Mesenchymal stem cell (in vitro differentiated cells and primary cell): Measurements from ENCODE around the gene PLSCR4.

ENCODE experiments used
- DNase-seq: peaks from one replicate; pipeline ENCODE4 v3.0.0-alpha.2; 2013
- H2AFZ ChIP-seq: one replicate; pipeline ENCODE4 v1.6.1; 2013; ENCODE audit warnings: low read depth, mild to moderate bottlenecking, control low read depth, inconsistent platforms, low read length, moderate library complexity
- H2AK5ac ChIP-seq: 2 replicates; pipeline ENCODE4 v1.6.1; 2013; ENCODE audit warnings: low read length, moderate library complexity, mild to moderate bottlenecking, inconsistent platforms; ENCODE audit not compliant: severe bottlenecking
- H2BK120ac ChIP-seq: one replicate; pipeline ENCODE4 v1.6.1; 2013; ENCODE audit warnings: low read depth, mild to moderate bottlenecking, inconsistent platforms, low read length, moderate library complexity
- H2BK12ac ChIP-seq, 2 experiments: one replicate each; pipeline ENCODE4 v1.6.1; 2013; ENCODE audit warnings: inconsistent platforms in 2 of 2, low read length in 2 of 2, mild to moderate bottlenecking in 2 of 2, moderate library complexity in 2 of 2, control low read depth in 1 of 2
- H2BK15ac ChIP-seq: one replicate; pipeline ENCODE4 v1.6.1; 2013; ENCODE audit warnings: mild to moderate bottlenecking, low read depth, inconsistent platforms; ENCODE audit not compliant: poor library complexity, severe bottlenecking
- H2BK5ac ChIP-seq: 2 replicates; pipeline ENCODE4 v1.6.1; 2013; ENCODE audit warnings: low read depth, mild to moderate bottlenecking, low read length, control low read depth, inconsistent platforms; ENCODE audit not compliant: poor library complexity, severe bottlenecking
- H3K14ac ChIP-seq, 2 experiments: one replicate each; pipeline ENCODE4 v1.6.1; 2013; ENCODE audit warnings: inconsistent platforms in 2 of 2, low read length in 2 of 2, control low read depth in 1 of 2, mild to moderate bottlenecking in 1 of 2, moderate library complexity in 1 of 2
- H3K18ac ChIP-seq, 2 experiments: one replicate each; pipeline ENCODE4 v1.6.1; 2013; ENCODE audit warnings: inconsistent platforms in 2 of 2, low read length in 2 of 2, control low read depth in 1 of 2, low read depth in 1 of 2, mild to moderate bottlenecking in 1 of 2
- H3K23ac ChIP-seq, 2 experiments: one replicate each; pipeline ENCODE4 v1.6.1; 2013; ENCODE audit warnings: inconsistent platforms in 2 of 2, low read length in 2 of 2, mild to moderate bottlenecking in 2 of 2, moderate library complexity in 2 of 2, control low read depth in 1 of 2
- H3K27ac ChIP-seq: 2 replicates; pipeline ENCODE4 v1.5.1; 2013; ENCODE audit warnings: mild to moderate bottlenecking, moderate library complexity, low read length, control low read depth, inconsistent platforms; ENCODE audit not compliant: poor library complexity, severe bottlenecking
- H3K27me3 ChIP-seq, 2 experiments: 2 replicates each; pipeline versions ENCODE4 v1.6.1 to v1.7.0; 2013; ENCODE audit warnings: low read length in 2 of 2, mild to moderate bottlenecking in 2 of 2, moderate library complexity in 2 of 2, control low read depth in 1 of 2, inconsistent platforms in 1 of 2; ENCODE audit not compliant: control insufficient read depth in 1 of 2, insufficient read depth in 1 of 2
- H3K36me3 ChIP-seq, 2 experiments: 2 replicates each; pipeline versions ENCODE4 v1.6.1 to v1.7.0; 2013; ENCODE audit warnings: low read length in 2 of 2, control low read depth in 1 of 2, inconsistent platforms in 1 of 2, low read depth in 1 of 2, mild to moderate bottlenecking in 1 of 2; ENCODE audit not compliant: insufficient read depth in 2 of 2, control insufficient read depth in 1 of 2
- H3K4ac ChIP-seq, 2 experiments: one replicate each; pipeline ENCODE4 v1.6.1; 2013; ENCODE audit warnings: inconsistent platforms in 2 of 2, low read length in 2 of 2, mild to moderate bottlenecking in 2 of 2, moderate library complexity in 2 of 2, control low read depth in 1 of 2, low read depth in 1 of 2
- H3K4me1 ChIP-seq: 2 replicates; pipeline ENCODE4 v1.6.1; 2013; ENCODE audit warnings: low read depth, low read length, control low read depth; ENCODE audit not compliant: control insufficient read depth, insufficient read depth
- H3K4me2 ChIP-seq: 2 replicates; pipeline ENCODE4 v1.6.1; 2013; ENCODE audit warnings: low read length, mild to moderate bottlenecking, inconsistent platforms; ENCODE audit not compliant: poor library complexity, severe bottlenecking
- H3K4me3 ChIP-seq, 2 experiments: 2 replicates each; pipeline versions ENCODE4 v1.5.1 to v1.7.0; 2013; ENCODE audit warnings: low read length in 2 of 2, mild to moderate bottlenecking in 2 of 2, control low read depth in 1 of 2, low read depth in 1 of 2; ENCODE audit not compliant: insufficient read depth in 1 of 2
- H3K79me1 ChIP-seq: replicated peaks from 2 replicates; pipeline ENCODE4 v1.6.1; 2013; ENCODE audit warnings: mild to moderate bottlenecking, control low read depth, low read length, inconsistent platforms; ENCODE audit not compliant: poor library complexity, severe bottlenecking
- H3K9ac ChIP-seq: 2 replicates; pipeline ENCODE4 v1.7.0; 2013; ENCODE audit warnings: mild to moderate bottlenecking, low read length, moderate library complexity
- H3K9me3 ChIP-seq: 2 replicates; pipeline ENCODE4 v1.7.0; 2013; ENCODE audit warnings: mild to moderate bottlenecking, low read length; ENCODE audit not compliant: control insufficient read depth
- H4K8ac ChIP-seq: one replicate; pipeline ENCODE4 v1.6.1; 2013; ENCODE audit warnings: inconsistent platforms, mild to moderate bottlenecking, low read length, moderate library complexity
- H4K91ac ChIP-seq: one replicate; pipeline ENCODE4 v1.6.1; 2013; ENCODE audit warnings: mild to moderate bottlenecking, low read length, inconsistent platforms
- WGBS: methylation state at CpG from one replicate; pipeline ENCODE4 v1.1.7; 2013; ENCODE audit warnings: mixed read lengths; 5-methylcytosine and 5-hydroxymethylcytosine counted together

PLSCR4 gene

GRCh38 chr3:146153429-146153828, 97.5 kb downstream of the PLSCR4 start:
- Histone ChIP-seq H3K9me3 (no peaks in the 10 kb centered on the region), H3K27ac (peak overlapping the region; percentile 95), H2BK15ac (no peak overlapping the region), H3K79me1 (peaks cover 6% of the 10 kb centered on the region), H3K4me2 (peak overlapping the region; percentile 16), H3K27me3 (no peaks in the 10 kb centered on the region), H3K36me3 (peaks cover 0 to 6% of the 10 kb centered on the region in 2 experiments), H4K91ac (no peak overlapping the region), H2BK5ac (no peak overlapping the region), H3K9ac (no peak overlapping the region), H2BK12ac (no peak overlapping the region), H3K4me3 (no peak overlapping the region), H2AFZ (no peak overlapping the region), H3K18ac (peak overlapping the region in 1 of 2 experiments; percentile 21), H3K4ac (no peak overlapping the region), H2AK5ac (peak overlapping the region; percentile 78), H3K23ac (no peak overlapping the region), H3K14ac (no peak overlapping the region), H4K8ac (no peak overlapping the region), H3K4me1 (peaks cover 10% of the 10 kb centered on the region), H2BK120ac (peak overlapping the region; percentile 61)
- WGBS: 93% methylated on average over 1 of the region's 4 CpGs
- DNase-seq: no peak

- WGBS: 77% methylated on average over 5 of the region's 6 CpGs
- peaks cover 10% of the 10 kb centered on the region for H3K4me1 ChIP-seq
These were observed 98.1 kb downstream of the PLSCR4 start for GRCh38 chr3:146152834-146153233.

GRCh38 chr3:146148468-146148931, 102.4 kb downstream of the PLSCR4 start:
- Histone ChIP-seq H2BK12ac (no peak overlapping the region), H3K79me1 (peaks cover 16% of the 10 kb centered on the region), H2BK15ac (no peak overlapping the region), H4K91ac (no peak overlapping the region), H2BK120ac (no peak overlapping the region), H2AK5ac (no peak overlapping the region), H2BK5ac (no peak overlapping the region), H3K23ac (no peak overlapping the region), H2AFZ (no peak overlapping the region), H3K18ac (no peak overlapping the region), H3K4me2 (no peak overlapping the region), H3K14ac (no peak overlapping the region), H4K8ac (no peak overlapping the region), H3K9me3 (no peaks in the 10 kb centered on the region), H3K27ac (no peak overlapping the region), H3K4me1 (peaks cover 9% of the 10 kb centered on the region), H3K27me3 (no peaks in the 10 kb centered on the region), H3K9ac (peak overlapping the region; percentile 25), H3K36me3 (peaks cover 0 to 6% of the 10 kb centered on the region in 2 experiments), H3K4me3 (no peak overlapping the region), H3K4ac (no peak overlapping the region)
- 71% methylated on average over 1 of the region's 1 CpG for WGBS
- peak; percentile 42 for DNase-seq

More at GRCh38 chr3:146152834-146153233, 98.1 kb downstream of the PLSCR4 start:
- Histone ChIP-seq H3K9ac (no peak overlapping the region), H4K8ac (peak overlapping the region; percentile 77), H2AK5ac (no peak overlapping the region), H3K9me3 (no peaks in the 10 kb centered on the region), H3K23ac (no peak overlapping the region), H3K27ac (peak overlapping the region; percentile 95), H2BK12ac (peak overlapping the region in 1 of 2 experiments; percentile 52), H4K91ac (no peak overlapping the region), H2BK15ac (no peak overlapping the region), H3K18ac (peak overlapping the region in 1 of 2 experiments; percentile 66), H3K14ac (no peak overlapping the region), H2BK120ac (no peak overlapping the region), H2AFZ (no peak overlapping the region), H3K4me2 (peak overlapping the region; percentile 79), H3K4ac (peak overlapping the region in 1 of 2 experiments; percentile 67), H3K36me3 (peaks cover 0 to 6% of the 10 kb centered on the region in 2 experiments), H3K4me3 (no peak overlapping the region), H3K79me1 (peaks cover 6% of the 10 kb centered on the region), H2BK5ac (peak overlapping the region; percentile 73), H3K27me3 (no peaks in the 10 kb centered on the region)
- peak; percentile 76 for DNase-seq

- no peak for DNase-seq
- Histone ChIP-seq H2AK5ac (no peak overlapping the region), H3K4me2 (no peak overlapping the region), H3K36me3 (no peaks in the 10 kb centered on the region), H3K4me3 (no peak overlapping the region), H3K4me1 (peaks cover 1% of the 10 kb centered on the region), H3K27me3 (no peaks in the 10 kb centered on the region), H3K18ac (no peak overlapping the region), H3K9me3 (no peaks in the 10 kb centered on the region), H3K14ac (no peak overlapping the region), H2BK12ac (no peak overlapping the region), H3K4ac (no peak overlapping the region), H3K23ac (no peak overlapping the region), H4K8ac (no peak overlapping the region), H3K79me1 (peaks cover 15% of the 10 kb centered on the region), H2BK15ac (no peak overlapping the region), H2BK120ac (no peak overlapping the region), H3K27ac (no peak overlapping the region), H2AFZ (no peak overlapping the region), H2BK5ac (no peak overlapping the region), H3K9ac (no peak overlapping the region), H4K91ac (no peak overlapping the region)
- WGBS: no CpG with 5 or more reads among the region's 1 CpG
These were observed 105.3 kb downstream of the PLSCR4 start for GRCh38 chr3:146145642-146146041.
